Common myeloid progenitor, CD34-positive (primary cell): ENCODE data around the gene C2orf66.

ENCODE experiments used
- CTCF ChIA-PET: fragments of 350-600 bp; sonication (Branson Sonifier 250); formaldehyde crosslinking; loops from one replicate; lab custom pipeline; 2021; ENCODE audit warnings: antibody characterized with exemption; lab: Charles Lee
- POLR2A ChIA-PET: fragments of 350-600 bp; sonication (Branson Sonifier 250); formaldehyde crosslinking; loops from one replicate; lab custom pipeline; 2021; ENCODE audit warnings: antibody characterized with exemption; lab: Charles Lee
- DNase-seq, 3 donors: peaks; one replicate each; pipeline versions ENCODE4 v3.0.0 to v3.0.0-alpha.2; 2013
- H3K27ac ChIP-seq, 2 experiments: 1 replicate in 1 of 2; 2 replicates in 1 of 2; pipeline ENCODE4 v1.7.0; 2013; ENCODE audit warnings: inconsistent platforms in 2 of 2, low read length in 2 of 2, mild to moderate bottlenecking in 2 of 2, low read depth in 1 of 2, moderate library complexity in 1 of 2; ENCODE audit not compliant: severe bottlenecking in 2 of 2, insufficient read depth in 1 of 2, poor library complexity in 1 of 2
- H3K27me3 ChIP-seq, 5 experiments: replicated peaks in 2 of 5; 1 replicate in 3 of 5; 2 replicates in 2 of 5; pipeline versions ENCODE4 v1.6.1 to v1.7.0; 2013; ENCODE audit warnings: low read length in 4 of 5, mild to moderate bottlenecking in 2 of 5, moderate library complexity in 2 of 5, inconsistent platforms in 1 of 5; ENCODE audit not compliant: insufficient read depth in 5 of 5, control insufficient read depth in 4 of 5
- H3K36me3 ChIP-seq, 4 experiments: 1 replicate in 2 of 4; 2 replicates in 2 of 4; pipeline versions ENCODE4 v1.6.1 to v1.7.0; 2013; ENCODE audit warnings: low read length in 3 of 4, control low read depth in 1 of 4, mild to moderate bottlenecking in 1 of 4; ENCODE audit not compliant: control insufficient read depth in 4 of 4, insufficient read depth in 4 of 4
- H3K4me1 ChIP-seq, 4 experiments: 1 replicate in 3 of 4; 2 replicates in 1 of 4; pipeline versions ENCODE4 v1.6.1 to v1.7.1; 2013; ENCODE audit warnings: low read length in 3 of 4, mild to moderate bottlenecking in 3 of 4, control low read depth in 1 of 4, inconsistent platforms in 1 of 4, moderate library complexity in 1 of 4; ENCODE audit not compliant: control insufficient read depth in 4 of 4, insufficient read depth in 4 of 4; ENCODE audit errors: control extremely low read depth in 1 of 4
- H3K4me3 ChIP-seq, 7 experiments: 1 replicate in 4 of 7; 2 replicates in 3 of 7; pipeline versions ENCODE4 v1.5.1 to v1.7.0; 2013; ENCODE audit warnings: mild to moderate bottlenecking in 7 of 7, low read length in 6 of 7, moderate library complexity in 6 of 7, inconsistent platforms in 2 of 7, low read depth in 2 of 7, control low read depth in 1 of 7; ENCODE audit not compliant: insufficient read depth in 4 of 7, control insufficient read depth in 1 of 7; ENCODE audit errors: extremely low read depth in 1 of 7
- H3K9me3 ChIP-seq, 5 experiments: 1 replicate in 4 of 5; 2 replicates in 1 of 5; pipeline versions ENCODE4 v1.6.1 to v1.7.1; 2013; ENCODE audit warnings: low read length in 4 of 5, mild to moderate bottlenecking in 2 of 5, inconsistent platforms in 1 of 5, low read depth in 1 of 5, moderate library complexity in 1 of 5; ENCODE audit not compliant: control insufficient read depth in 4 of 5, insufficient read depth in 2 of 5; ENCODE audit errors: control extremely low read depth in 1 of 5
- WGBS: methylation state at CpG from one replicate; pipeline ENCODE4 v1.1.5; 2013; ENCODE audit not compliant: insufficient coverage; 5-methylcytosine and 5-hydroxymethylcytosine counted together

Gene C2orf66

DNA sequence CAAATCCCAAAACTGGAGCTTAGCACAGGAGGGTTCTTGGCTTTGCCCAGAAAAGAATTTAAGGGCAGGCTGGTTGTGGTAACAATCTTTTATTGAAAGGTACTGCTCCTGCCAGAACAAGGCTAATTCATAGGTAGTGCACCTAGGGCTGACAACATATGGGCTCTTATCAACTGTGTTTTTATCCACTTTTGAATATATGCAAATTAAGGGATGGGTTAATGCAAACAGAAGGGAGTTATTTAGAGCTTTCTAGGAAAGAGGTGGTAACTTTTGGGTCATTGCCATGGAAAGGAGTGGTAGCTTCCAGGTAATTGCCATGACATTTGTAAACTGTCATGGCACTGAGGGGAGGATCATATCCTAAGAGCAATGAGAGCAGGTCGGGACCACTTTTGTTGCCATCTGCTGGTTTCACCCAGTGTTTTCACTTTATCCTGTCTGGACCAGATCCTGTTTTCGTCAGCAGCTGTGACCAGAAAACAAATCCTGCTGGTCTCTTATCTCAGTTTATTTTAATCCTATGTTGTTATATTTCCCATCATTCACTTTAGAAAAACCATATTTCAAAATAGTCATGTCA lies 981 bp downstream of the C2orf66 start:
- WGBS = 80% methylated on average over 1 of the region's 2 CpGs
- Histone ChIP-seq H3K4me1 (peaks cover 4 to 12% (median 10%) of the 10 kb centered on the region in 4 experiments), H3K36me3 (no peaks in the 10 kb centered on the region), H3K27me3 (no peaks in the 10 kb centered on the region), H3K9me3 (no peaks in the 10 kb centered on the region), H3K4me3 (no peak overlapping the region), H3K27ac (no peak overlapping the region)
- CTCF ChIA-PET = interaction anchor here (1.1 kb wide), 1 partner anchor 10 kb away, joined by 3 read pairs; no protein-coding TSS in a partner anchor
- POLR2A ChIA-PET = no interaction called here
- peak in 1 of 3 donors; percentile 10 for DNase-seq

DNA sequence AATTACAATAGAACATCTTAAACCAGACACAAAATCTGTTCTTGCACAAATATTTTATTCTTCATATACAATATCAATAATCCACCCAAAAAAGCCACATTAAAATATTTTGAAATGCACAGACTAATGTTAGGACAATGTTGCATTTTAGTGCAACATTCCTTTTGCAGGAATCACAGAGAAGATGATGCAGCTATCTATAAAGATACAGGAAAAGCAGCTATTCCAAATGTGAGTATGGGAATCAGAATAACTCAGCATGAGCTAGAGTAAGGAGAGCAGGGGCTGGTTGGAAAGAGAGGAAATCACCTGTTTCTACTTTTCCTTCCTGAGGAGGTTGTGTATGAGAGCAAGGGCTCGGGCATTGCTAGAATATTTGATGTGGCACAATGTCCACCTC lies 4.8 kb downstream of the C2orf66 start:
- H3K4me3 ChIP-seq = no peak overlapping the region
- peaks cover 0 to 2% (median 0%) of the 10 kb centered on the region in 5 experiments for H3K27me3 ChIP-seq
- ChIA-PET POLR2A (no interaction called here), CTCF (no interaction called here)
- WGBS = 20% methylated on average over 1 of the region's 1 CpG
- H3K9me3 ChIP-seq = no peaks in the 10 kb centered on the region
- no peak for DNase-seq
- H3K4me1 ChIP-seq = peaks cover 0 to 6% (median 4%) of the 10 kb centered on the region in 4 experiments
- H3K36me3 ChIP-seq = no peaks in the 10 kb centered on the region
- H3K27ac ChIP-seq = no peak overlapping the region

GRCh38 chr2:196802401-196802800 lies 6.8 kb downstream of the C2orf66 start:
- ChIA-PET CTCF (no interaction called here), POLR2A (no interaction called here)
- WGBS = no CpG with 5 or more reads among the region's 2 CpGs
- peaks cover 0 to 5% (median 2%) of the 10 kb centered on the region in 4 experiments for H3K36me3 ChIP-seq
- H3K9me3 ChIP-seq = no peaks in the 10 kb centered on the region
- no peak overlapping the region for H3K4me3 ChIP-seq
- peaks cover 0 to 18% (median 9%) of the 10 kb centered on the region in 4 experiments for H3K4me1 ChIP-seq
- peaks cover 0 to 2% (median 0%) of the 10 kb centered on the region in 5 experiments for H3K27me3 ChIP-seq
- no peak overlapping the region for H3K27ac ChIP-seq
- DNase-seq = no peak

DNA sequence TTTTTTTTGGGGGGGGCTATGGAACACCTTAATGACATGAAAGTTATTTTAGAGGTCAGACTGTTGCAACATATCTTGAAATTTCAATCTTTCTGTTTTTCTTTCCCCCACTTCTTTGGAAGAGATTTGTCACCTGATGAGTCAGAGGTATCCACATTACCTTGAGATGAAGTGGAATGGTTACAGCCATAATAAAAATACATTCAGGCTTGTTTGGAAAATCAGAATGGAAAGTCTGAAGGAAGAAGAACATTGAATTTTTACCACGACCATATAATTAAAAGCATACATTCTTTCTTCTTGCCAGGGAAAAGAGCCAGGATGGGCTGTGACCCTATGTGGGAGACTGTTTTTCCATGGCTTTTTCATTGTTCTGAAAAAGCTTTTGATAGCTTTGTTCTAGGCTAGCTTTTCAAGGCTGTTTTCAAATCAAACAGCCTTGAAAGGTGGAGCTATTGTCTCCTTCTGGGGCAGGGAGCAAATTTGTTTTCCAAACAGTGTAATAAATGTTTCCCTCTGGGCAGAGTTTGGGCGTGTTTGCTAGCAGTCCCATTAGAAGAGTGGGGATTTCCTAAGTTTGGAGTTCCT lies 7.4 kb downstream of the C2orf66 start:
- Histone ChIP-seq H3K4me1 (peaks cover 0 to 18% (median 9%) of the 10 kb centered on the region in 4 experiments), H3K36me3 (peaks cover 0 to 11% (median 8%) of the 10 kb centered on the region in 4 experiments), H3K27ac (no peak overlapping the region), H3K9me3 (no peaks in the 10 kb centered on the region), H3K27me3 (peaks cover 0 to 2% (median 0%) of the 10 kb centered on the region in 5 experiments), H3K4me3 (no peak overlapping the region)
- WGBS = 100% methylated on average over 1 of the region's 2 CpGs
- ChIA-PET POLR2A (no interaction called here), CTCF (no interaction called here)
- no peak for DNase-seq

DNA sequence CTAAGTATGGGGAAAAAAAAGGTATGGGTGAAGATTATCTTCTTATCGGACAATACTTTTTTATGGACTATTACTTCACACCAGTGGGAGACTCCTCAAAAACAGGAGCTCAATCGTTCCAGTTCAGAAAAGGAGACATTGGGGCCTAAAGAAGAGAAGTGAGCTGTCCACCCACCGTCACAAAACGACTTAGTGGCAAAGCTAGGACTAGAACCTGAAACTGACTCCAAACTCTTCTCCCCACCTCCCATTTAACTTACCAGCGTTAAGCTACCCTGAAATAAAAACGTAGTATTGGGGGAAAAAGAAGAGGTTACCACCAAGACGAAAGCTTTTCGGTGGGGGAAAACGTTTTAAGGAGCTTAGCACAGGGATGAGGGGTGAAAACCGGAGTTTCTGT lies 10.2 kb downstream of the C2orf66 start:
- Histone ChIP-seq H3K36me3 (peaks cover 13 to 25% (median 18%) of the 10 kb centered on the region in 4 experiments), H3K4me1 (peaks cover 0 to 18% (median 9%) of the 10 kb centered on the region in 4 experiments), H3K4me3 (peak overlapping the region; percentile 87 to 99 (median 93)), H3K9me3 (no peaks in the 10 kb centered on the region), H3K27me3 (peaks cover 0 to 2% (median 0%) of the 10 kb centered on the region in 5 experiments), H3K27ac (peak overlapping the region; percentile 80 to 91)
- ChIA-PET POLR2A (interaction anchor here (0.6 kb wide), 2 partner anchors 129 to 210 kb away, joined by 4 read pairs; no protein-coding TSS in a partner anchor), CTCF (interaction anchor here (1.0 kb wide), 1 partner anchor 10 kb away, joined by 4 read pairs; no protein-coding TSS in a partner anchor)
- 3% methylated on average over 5 of the region's 10 CpGs for WGBS
- no peak for DNase-seq

- POLR2A ChIA-PET = no interaction called here
- CTCF ChIA-PET = interaction anchor here (1.0 kb wide), 1 partner anchor 17 kb away, joined by 3 read pairs; no protein-coding TSS in a partner anchor
- no peak for DNase-seq
- Histone ChIP-seq H3K4me1 (peaks cover 0 to 4% (median 1%) of the 10 kb centered on the region in 4 experiments), H3K27ac (no peak overlapping the region), H3K9me3 (no peaks in the 10 kb centered on the region), H3K27me3 (no peaks in the 10 kb centered on the region), H3K4me3 (no peak overlapping the region), H3K36me3 (peaks cover 32 to 76% (median 58%) of the 10 kb centered on the region in 4 experiments)
- no CpG with 5 or more reads among the region's 3 CpGs for WGBS
Measured at GRCh38 chr2:196792865-196793264, 16.3 kb downstream of the C2orf66 start.
